Erythroblast (primary cell): ENCODE measurements around the gene AATF.

Experiments used
- GATA1 ChIP-seq: IDR thresholded peaks from 2 replicates; pipeline ENCODE4 v1.6.1; 2011; ENCODE audit warnings: low read depth, mild to moderate bottlenecking, control low read depth, low read length, moderate library complexity
- POLR2A ChIP-seq: IDR thresholded peaks from 2 replicates; pipeline ENCODE4 v1.6.1; 2011; ENCODE audit warnings: mild to moderate bottlenecking, low read length

DNA sequence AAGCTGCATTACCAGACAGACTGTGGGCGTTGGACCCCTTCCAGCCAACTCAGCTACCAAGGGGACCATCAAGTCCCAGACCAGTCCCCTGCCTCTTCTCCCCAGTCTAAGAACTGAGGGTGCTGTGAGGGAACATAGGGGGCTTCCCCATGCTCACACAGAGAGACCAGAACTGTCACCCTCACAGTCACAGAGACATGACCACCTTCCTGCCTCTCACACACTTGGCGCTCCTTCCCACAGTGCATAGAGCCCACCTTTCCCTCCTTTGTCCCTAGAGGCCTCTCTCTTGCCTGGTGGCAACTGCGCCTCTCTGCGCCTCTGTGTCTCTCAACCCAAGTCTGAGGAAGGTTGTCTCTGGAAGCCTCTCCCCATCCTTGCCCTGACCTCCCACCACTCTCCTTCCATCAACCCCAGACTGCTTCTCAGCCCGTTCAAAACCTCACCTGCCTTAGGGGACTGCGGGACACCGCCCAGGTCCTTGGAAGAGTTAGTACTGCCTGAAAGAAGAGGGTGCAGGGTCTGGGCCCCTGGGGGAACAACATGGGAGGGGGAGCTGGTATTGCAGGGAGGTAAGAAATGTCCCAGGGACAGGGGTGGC, 17.6 kb upstream of the AATF start:
- TF ChIP-seq POLR2A: no peak
- no peak for TF ChIP-seq GATA1
